Small intestine (tissue), 7 donors: ENCODE measurements around the gene LNPK. TPM values are rescaled to one million over a fixed set of nuclear protein-coding genes. Genes with fewer than 3 reads are reported as not detected.

Experiments
- DNase-seq, 2 donors: peaks; one replicate each; pipeline versions ENCODE4 v3.0.0 to v3.0.0-alpha.2; 2013
- FAIRE-seq: peaks from 2 replicates; lab custom pipeline; 2012; peaks lifted over from hg19 to GRCh38; lab: Jason Lieb, UNC
- H3K27ac ChIP-seq, 3 donors: one replicate each; pipeline ENCODE4 v1.5.1; 2013; ENCODE audit warnings: low read length in 2 of 3, mild to moderate bottlenecking in 2 of 3, control low read depth in 1 of 3, inconsistent platforms in 1 of 3, low read depth in 1 of 3, moderate library complexity in 1 of 3
- H3K27me3 ChIP-seq, 3 donors: one replicate each; pipeline ENCODE4 v1.6.1; 2013; ENCODE audit warnings: low read length in 3 of 3, inconsistent platforms in 1 of 3; ENCODE audit not compliant: control insufficient read depth in 3 of 3, insufficient read depth in 3 of 3
- H3K36me3 ChIP-seq, 3 donors: one replicate each; pipeline ENCODE4 v1.6.1; 2013; ENCODE audit warnings: low read length in 3 of 3, inconsistent platforms in 1 of 3, low read depth in 1 of 3, mild to moderate bottlenecking in 1 of 3, moderate library complexity in 1 of 3; ENCODE audit not compliant: control insufficient read depth in 3 of 3, insufficient read depth in 2 of 3
- H3K4me1 ChIP-seq, 3 donors: one replicate each; pipeline ENCODE4 v1.6.1; 2013; ENCODE audit warnings: low read length in 2 of 3, inconsistent platforms in 1 of 3, low read depth in 1 of 3, mild to moderate bottlenecking in 1 of 3, moderate library complexity in 1 of 3; ENCODE audit not compliant: control insufficient read depth in 3 of 3, insufficient read depth in 2 of 3
- H3K4me3 ChIP-seq, 3 donors: one replicate each; pipeline ENCODE4 v1.5.1; 2013; ENCODE audit warnings: low read length in 3 of 3, control low read depth in 1 of 3, inconsistent platforms in 1 of 3, low read depth in 1 of 3, mild to moderate bottlenecking in 1 of 3, moderate library complexity in 1 of 3
- H3K9me3 ChIP-seq, 2 donors: one replicate each; pipeline ENCODE4 v1.6.1; 2013; ENCODE audit warnings: low read depth in 1 of 2, low read length in 1 of 2; ENCODE audit not compliant: control insufficient read depth in 2 of 2, insufficient read depth in 1 of 2
- WGBS, 3 donors: extraction: QIAGEN DNeasy Blood & Tissue Kit; methylation state at CpG; one replicate each; pipeline ENCODE4 v1.1.7; 2013; 5-methylcytosine and 5-hydroxymethylcytosine counted together
- polyA plus RNA-seq, 4 donors: library from polyadenylated mRNA; stranded (reverse) in 3 of 4; unstranded in 1 of 4; fragments of 200-250 nt in 3 of 4; fragments of 120-200 nt in 1 of 4; gene quantifications; one replicate each; pipeline versions ENCODE4 v1.2.1 to v1.2.3, GENCODE V29; 2013
- donor health status: healthy with polysubstance abuse.
- donor health status: control.
- donor health status: control.
- donor health status: Bipolar disorder and iron deficiency.
- donor health status: healthy.

Gene LNPK
- polyA plus RNA-seq, 4 donors = 2.2 to 19.6 (median 5.0) TPM

DNA sequence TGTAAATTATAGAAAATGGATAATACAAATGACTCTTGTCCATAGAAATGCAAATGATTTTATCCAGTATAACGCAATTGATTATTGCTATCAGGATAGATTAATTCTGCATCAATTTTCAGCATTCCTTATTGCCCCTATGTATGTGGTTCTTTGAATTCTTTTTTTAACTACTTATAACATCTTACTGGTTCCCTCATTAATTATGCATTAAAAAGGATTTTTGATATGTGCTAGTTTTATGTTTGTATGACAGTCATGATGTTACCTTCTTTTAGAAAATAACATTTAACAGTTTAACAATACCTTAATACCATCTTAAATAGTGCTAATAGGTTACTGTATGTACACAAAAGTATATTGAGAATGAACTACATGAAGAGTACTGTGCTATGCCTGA lies 20.0 kb upstream of the LNPK start:
- DNase-seq = no peak
- Histone ChIP-seq H3K27me3 (no peaks in the 10 kb centered on the region), H3K9me3 (no peaks in the 10 kb centered on the region), H3K27ac (no peak overlapping the region), H3K4me1 (no peaks in the 10 kb centered on the region), H3K4me3 (no peak overlapping the region), H3K36me3 (no peaks in the 10 kb centered on the region)
- no peak for FAIRE-seq
- WGBS, 3 donors = 89 to 95% (median 90%) methylated on average over 1 of the region's 1 CpG

DNA sequence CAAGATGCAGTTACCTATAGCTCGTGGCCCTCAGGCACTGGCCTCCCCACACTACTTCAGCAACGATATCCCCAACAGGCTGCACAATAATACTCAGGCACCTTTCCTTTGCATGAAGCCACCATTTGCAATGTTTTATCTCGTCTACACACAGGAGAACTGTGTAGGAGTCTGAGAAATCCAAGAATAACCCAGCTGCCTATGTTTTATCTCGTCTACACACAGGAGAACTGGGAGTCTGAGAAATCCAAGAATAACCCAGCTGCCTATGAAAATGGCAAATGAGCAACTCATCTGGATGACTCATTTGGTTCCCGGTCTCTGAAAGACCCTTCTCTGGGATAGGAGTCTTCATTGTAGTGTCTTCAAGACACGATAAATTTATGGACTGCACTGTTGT lies 18.3 kb upstream of the LNPK start:
- Histone ChIP-seq H3K27ac (no peak overlapping the region), H3K27me3 (no peaks in the 10 kb centered on the region), H3K4me1 (no peaks in the 10 kb centered on the region), H3K9me3 (no peaks in the 10 kb centered on the region), H3K4me3 (no peak overlapping the region), H3K36me3 (no peaks in the 10 kb centered on the region)
- WGBS, 3 donors = 87 to 90% (median 87%) methylated on average over 6 of the region's 6 CpGs
- FAIRE-seq (no peak), DNase-seq (no peak)

DNA sequence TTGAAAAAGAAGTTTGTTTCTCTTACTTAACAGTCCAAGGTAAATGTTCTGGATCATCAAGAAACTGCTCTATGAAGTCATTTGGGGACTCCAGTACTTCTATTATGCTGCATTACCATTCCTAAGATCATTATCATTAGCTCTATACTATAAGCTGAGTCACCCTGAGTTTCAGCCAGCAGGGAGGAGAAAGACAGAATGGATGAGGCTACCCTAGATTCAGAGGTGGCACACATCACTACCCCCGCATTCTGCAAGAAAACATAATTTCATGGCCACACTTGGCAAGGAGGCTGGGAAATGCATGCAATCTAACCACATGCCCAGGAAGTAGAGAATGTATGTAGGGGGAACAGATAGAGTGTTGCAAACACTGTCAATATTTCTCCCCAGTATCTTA lies 16.6 kb upstream of the LNPK start:
- no peak overlapping the region for H3K27ac ChIP-seq
- no peaks in the 10 kb centered on the region for H3K9me3 ChIP-seq
- H3K27me3 ChIP-seq = no peaks in the 10 kb centered on the region
- DNase-seq = no peak
- H3K4me3 ChIP-seq = no peak overlapping the region
- H3K4me1 ChIP-seq = no peaks in the 10 kb centered on the region
- FAIRE-seq = no peak
- no peaks in the 10 kb centered on the region for H3K36me3 ChIP-seq
- 94 to 96% (median 96%) methylated on average over 1 of the region's 1 CpG for WGBS, 3 donors

DNA sequence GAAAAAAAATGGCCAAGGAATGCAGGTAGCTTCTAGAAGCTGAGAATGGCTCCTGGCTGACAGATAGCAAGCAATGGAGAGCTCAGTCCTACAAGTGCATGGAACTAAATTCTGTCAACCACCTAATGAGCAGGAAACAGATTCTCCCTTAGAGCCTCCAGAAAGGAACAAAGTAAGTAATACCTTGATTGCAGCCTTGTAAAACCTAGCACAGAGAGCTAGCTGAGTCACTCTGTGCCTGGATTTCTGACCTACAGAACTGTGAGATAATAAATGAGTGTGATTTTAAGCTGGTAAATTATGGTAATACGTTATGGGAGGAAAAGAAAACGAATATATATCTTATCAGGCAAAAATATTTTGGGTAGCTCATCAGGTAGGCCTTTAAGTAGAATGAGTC lies 7.4 kb upstream of the LNPK start:
- 47 to 81% (median 65%) methylated on average over 2 of the region's 2 CpGs for WGBS, 3 donors

DNA sequence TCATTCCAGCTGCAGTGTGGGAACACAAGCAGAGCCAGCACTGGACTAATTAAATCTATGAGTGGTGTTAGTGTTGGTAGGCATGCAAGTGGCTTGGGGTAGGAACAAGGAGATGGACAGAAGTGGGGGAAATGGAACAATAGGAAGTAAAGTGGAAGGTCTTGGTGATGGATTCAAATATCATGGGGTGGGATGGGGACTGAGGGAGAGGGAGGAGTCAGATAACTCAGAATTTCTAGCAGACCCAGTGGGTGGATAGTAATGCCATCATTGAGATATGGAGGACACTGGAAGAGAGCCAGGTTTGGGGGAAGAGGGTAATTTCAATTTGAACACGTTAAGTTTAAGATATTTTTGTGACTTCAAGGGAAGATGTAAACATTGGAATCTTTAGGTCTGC lies 2.9 kb upstream of the LNPK start:
- no peaks in the 10 kb centered on the region for H3K9me3 ChIP-seq
- H3K4me3 ChIP-seq = no peak overlapping the region
- H3K4me1 ChIP-seq = peaks cover 0 to 13% (median 0%) of the 10 kb centered on the region in 3 donors
- no peak overlapping the region for H3K27ac ChIP-seq
- no peak for DNase-seq
- 44 to 67% (median 46%) methylated on average over 1 of the region's 1 CpG for WGBS, 3 donors
- no peak for FAIRE-seq
- H3K36me3 ChIP-seq = no peaks in the 10 kb centered on the region
- peaks cover 0 to 2% (median 0%) of the 10 kb centered on the region in 3 donors for H3K27me3 ChIP-seq

More for the DNA sequence above, 7.4 kb upstream of the LNPK start:
- H3K4me3 ChIP-seq = no peak overlapping the region
- no peaks in the 10 kb centered on the region for H3K36me3 ChIP-seq
- H3K9me3 ChIP-seq = no peaks in the 10 kb centered on the region
- no peaks in the 10 kb centered on the region for H3K4me1 ChIP-seq
- H3K27ac ChIP-seq = no peak overlapping the region
- peaks cover 0 to 2% (median 0%) of the 10 kb centered on the region in 3 donors for H3K27me3 ChIP-seq
- DNase-seq (no peak), FAIRE-seq (no peak)

DNA sequence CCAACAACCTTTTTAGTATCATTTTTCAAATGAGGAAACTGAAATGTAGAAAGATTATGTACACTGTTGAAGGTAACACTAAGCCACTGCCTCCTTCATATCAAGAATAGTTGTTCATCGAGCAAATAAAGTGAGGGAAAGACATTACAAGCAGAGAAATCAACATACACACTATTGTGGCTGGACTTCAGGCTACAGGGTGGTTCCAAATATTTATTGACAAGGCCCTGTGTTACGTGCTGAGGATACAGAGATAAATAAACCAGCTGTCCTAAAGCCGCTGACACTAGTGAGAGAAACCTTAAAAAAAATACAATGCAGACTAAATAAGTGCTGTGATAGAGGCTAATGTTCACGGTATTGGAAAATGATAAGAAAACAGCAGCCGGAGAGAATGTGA lies 1.9 kb upstream of the LNPK start:
- no peaks in the 10 kb centered on the region for H3K36me3 ChIP-seq
- H3K27ac ChIP-seq = no peak overlapping the region
- FAIRE-seq (no peak), DNase-seq (peak in 1 of 2 donors; percentile 31)
- no peaks in the 10 kb centered on the region for H3K9me3 ChIP-seq
- peaks cover 0 to 2% (median 0%) of the 10 kb centered on the region in 3 donors for H3K27me3 ChIP-seq
- 16 to 62% (median 32%) methylated on average over 5 of the region's 5 CpGs for WGBS, 3 donors
- peaks cover 0 to 13% (median 0%) of the 10 kb centered on the region in 3 donors for H3K4me1 ChIP-seq
- H3K4me3 ChIP-seq = peak overlapping the region in 1 of 3 donors; percentile 30

DNA sequence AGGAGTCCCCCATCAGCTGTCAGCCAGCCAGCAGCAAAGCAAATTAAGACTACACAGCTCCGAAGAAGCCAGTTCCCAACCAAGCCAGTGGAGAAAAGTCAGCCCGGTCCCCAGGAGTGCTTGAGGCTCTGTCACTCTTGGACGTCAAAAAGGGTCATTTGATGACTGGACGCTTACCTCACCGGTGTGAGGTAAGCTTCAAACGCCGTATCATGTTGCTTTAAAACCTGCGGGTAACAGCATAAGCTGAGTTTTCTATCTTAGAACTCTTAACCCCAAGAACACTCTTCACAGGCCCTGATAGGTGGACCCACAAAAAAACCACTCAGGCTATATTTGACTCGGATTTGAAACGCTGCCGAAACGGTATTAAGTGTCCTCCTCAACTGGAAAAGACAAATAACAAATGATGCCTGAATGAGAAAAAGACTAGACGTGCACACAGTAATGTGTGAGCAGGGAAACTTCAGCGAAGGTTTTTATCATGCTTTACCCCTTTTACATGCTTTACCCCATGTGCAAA lies 682 bp upstream of the LNPK start:
- WGBS, 3 donors = 9 to 19% (median 9%) methylated on average over 14 of the region's 14 CpGs
- Histone ChIP-seq H3K27ac (peak overlapping the region; percentile 12 to 86 (median 81)), H3K27me3 (peaks cover 0 to 2% (median 0%) of the 10 kb centered on the region in 3 donors), H3K36me3 (no peaks in the 10 kb centered on the region), H3K4me3 (peak overlapping the region; percentile 67 to 79 (median 68)), H3K9me3 (no peaks in the 10 kb centered on the region), H3K4me1 (peaks cover 0 to 13% (median 0%) of the 10 kb centered on the region in 3 donors)
- FAIRE-seq (no peak), DNase-seq (peak in 1 of 2 donors; percentile 37)

DNA sequence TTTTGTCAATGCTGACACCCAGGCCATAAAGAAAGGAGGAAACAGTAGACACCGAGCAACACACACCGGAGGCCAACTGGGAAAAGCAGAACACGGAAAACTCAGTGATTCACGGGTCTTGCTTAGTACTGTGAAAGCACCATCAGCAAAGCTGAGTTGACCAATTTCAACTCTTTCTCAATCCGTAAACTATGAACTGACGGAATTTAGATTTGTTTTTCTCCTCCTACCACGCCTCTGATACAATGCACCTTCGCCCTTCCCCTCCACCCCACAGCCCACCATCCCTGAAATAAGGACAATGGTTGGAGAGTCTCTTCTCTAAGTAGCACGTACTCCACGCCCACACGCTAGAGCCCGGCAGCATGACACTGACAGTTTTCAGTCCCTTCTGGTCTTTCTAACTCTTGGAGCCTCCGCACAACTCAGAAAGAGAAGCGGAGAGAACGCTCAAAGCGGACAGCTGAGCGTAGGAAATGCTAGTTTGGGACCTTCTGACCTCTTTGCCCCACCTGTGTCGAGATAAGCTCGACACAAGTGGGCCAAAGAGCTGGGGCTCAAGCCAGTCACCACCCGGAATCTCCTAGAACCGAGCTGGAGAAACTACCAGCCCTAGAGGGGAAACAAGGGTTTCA lies 669 bp downstream of the LNPK start:
- DNase-seq (peak; percentile 62 to 86), FAIRE-seq (no peak)
- Histone ChIP-seq H3K4me3 (peak overlapping the region; percentile 67 to 79 (median 68)), H3K27me3 (peaks cover 0 to 2% (median 0%) of the 10 kb centered on the region in 3 donors), H3K36me3 (no peaks in the 10 kb centered on the region), H3K9me3 (no peaks in the 10 kb centered on the region), H3K4me1 (peaks cover 0 to 13% (median 0%) of the 10 kb centered on the region in 3 donors), H3K27ac (peak overlapping the region; percentile 81 to 89 (median 89))
- 0 to 1% (median 1%) methylated on average over 21 of the region's 21 CpGs for WGBS, 3 donors
